ENCODE data around the gene RNF5.

DNA sequence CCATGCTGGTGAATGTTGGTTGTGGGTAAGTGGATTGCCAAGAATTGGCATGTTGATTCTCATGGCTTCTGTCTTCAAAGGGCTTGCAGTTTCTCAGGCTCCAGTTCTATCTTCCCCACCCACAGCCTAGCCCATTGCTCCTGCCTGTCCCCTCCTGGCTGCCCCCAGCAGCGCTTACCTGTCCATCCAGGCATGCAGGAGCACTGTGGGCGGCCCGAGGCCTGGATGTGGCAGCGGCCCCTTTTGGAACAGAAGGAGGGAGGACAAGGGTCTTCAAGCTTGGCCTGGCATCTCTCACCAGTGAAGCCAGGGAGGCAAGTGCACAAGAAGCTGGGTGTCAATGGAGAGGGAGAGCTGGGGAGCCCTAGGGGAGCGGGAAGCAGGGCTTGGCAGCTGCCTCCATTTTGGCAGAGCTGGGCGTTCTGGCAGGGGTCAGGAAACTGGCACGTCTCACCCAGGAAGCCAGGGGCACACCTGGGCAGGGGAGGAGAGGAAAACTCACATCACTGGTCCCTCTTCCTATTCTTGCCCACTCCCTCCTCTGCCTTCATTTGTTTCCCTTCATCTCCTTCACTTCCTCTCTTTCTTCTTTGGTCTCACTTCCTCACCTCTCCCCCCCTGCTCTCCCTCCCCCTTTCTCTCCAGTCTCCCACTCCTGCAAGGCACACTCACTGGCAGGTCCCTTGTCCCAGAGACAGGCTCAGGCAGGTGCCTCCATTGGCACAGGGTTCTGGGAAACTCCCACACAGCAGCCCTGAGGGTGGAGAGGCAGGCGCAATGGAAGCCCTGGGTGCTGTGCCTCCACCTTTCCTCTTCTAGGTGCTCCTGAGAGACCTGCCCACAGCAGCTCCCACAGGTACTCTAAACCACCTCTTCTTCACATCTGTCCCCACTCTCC lies 44.4 kb downstream of the RNF5 start:
- TF ChIP-seq, protein P1, sequence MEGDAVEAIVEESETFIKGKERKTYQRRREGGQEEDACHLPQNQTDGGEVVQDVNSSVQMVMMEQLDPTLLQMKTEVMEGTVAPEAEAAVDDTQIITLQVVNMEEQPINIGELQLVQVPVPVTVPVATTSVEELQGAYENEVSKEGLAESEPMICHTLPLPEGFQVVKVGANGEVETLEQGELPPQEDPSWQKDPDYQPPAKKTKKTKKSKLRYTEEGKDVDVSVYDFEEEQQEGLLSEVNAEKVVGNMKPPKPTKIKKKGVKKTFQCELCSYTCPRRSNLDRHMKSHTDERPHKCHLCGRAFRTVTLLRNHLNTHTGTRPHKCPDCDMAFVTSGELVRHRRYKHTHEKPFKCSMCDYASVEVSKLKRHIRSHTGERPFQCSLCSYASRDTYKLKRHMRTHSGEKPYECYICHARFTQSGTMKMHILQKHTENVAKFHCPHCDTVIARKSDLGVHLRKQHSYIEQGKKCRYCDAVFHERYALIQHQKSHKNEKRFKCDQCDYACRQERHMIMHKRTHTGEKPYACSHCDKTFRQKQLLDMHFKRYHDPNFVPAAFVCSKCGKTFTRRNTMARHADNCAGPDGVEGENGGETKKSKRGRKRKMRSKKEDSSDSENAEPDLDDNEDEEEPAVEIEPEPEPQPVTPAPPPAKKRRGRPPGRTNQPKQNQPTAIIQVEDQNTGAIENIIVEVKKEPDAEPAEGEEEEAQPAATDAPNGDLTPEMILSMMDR (conservative IDR thresholded peaks at IDR 0.05; ENCODE audit: low read length) = no peak
- no peak for TF ChIP-seq EZH2phosphoT487 (IDR thresholded peaks at IDR 0.05; ENCODE audit: borderline replicate concordance)

Measured in Loucy (cell line).